H9 (cell line): ENCODE results near the gene LYZL2. TPM values are rescaled to one million over a fixed set of nuclear protein-coding genes. Genes with fewer than 3 reads are reported as not detected.

Experiments used
- DNase-seq: peaks from one replicate; pipeline ENCODE4 v3.0.0-alpha.2; 2017
- H2AFZ ChIP-seq: one replicate; pipeline ENCODE4 v1.6.1; 2013; ENCODE audit warnings: mild to moderate bottlenecking, low read length, control low read depth, moderate library complexity
- H2AK5ac ChIP-seq: 2 replicates; pipeline ENCODE4 v1.6.1; 2013; ENCODE audit warnings: low read length, control low read depth, mixed read lengths; ENCODE audit not compliant: insufficient read length
- H2BK120ac ChIP-seq: one replicate; pipeline ENCODE4 v1.6.1; 2013; ENCODE audit warnings: low read depth, mild to moderate bottlenecking, low read length, control low read depth, inconsistent platforms; ENCODE audit not compliant: poor library complexity, severe bottlenecking
- H2BK12ac ChIP-seq: 2 replicates; pipeline ENCODE4 v1.6.1; 2013; ENCODE audit warnings: low read length, control low read depth, mixed read lengths, low read depth; ENCODE audit not compliant: insufficient read length
- H2BK15ac ChIP-seq: 2 replicates; pipeline ENCODE4 v1.6.1; 2013; ENCODE audit warnings: low read depth, low read length, control low read depth
- H2BK20ac ChIP-seq: one replicate; pipeline ENCODE4 v1.6.1; 2013; ENCODE audit warnings: low read depth, mild to moderate bottlenecking, low read length, control low read depth, inconsistent platforms; ENCODE audit not compliant: poor library complexity, severe bottlenecking
- H2BK5ac ChIP-seq: 2 replicates; pipeline ENCODE4 v1.6.1; 2013; ENCODE audit warnings: low read length, control low read depth, mixed read lengths; ENCODE audit not compliant: insufficient read length
- H3K14ac ChIP-seq: 2 replicates; pipeline ENCODE4 v1.6.1; 2013; ENCODE audit warnings: low read length, control low read depth; ENCODE audit not compliant: insufficient read depth
- H3K18ac ChIP-seq: 2 replicates; pipeline ENCODE4 v1.6.1; 2013; ENCODE audit warnings: low read depth, mild to moderate bottlenecking, mixed read lengths, low read length, control low read depth; ENCODE audit not compliant: insufficient read length
- H3K23ac ChIP-seq: 2 replicates; pipeline ENCODE4 v1.6.1; 2013; ENCODE audit warnings: low read length, control low read depth, mixed read lengths, low read depth; ENCODE audit not compliant: insufficient read length
- H3K23me2 ChIP-seq: 2 replicates; pipeline ENCODE4 v1.6.1; 2013; ENCODE audit warnings: low read depth, mild to moderate bottlenecking, mixed read lengths, low read length, control low read depth; ENCODE audit not compliant: insufficient read length, poor library complexity, severe bottlenecking
- H3K27ac ChIP-seq: 2 replicates; pipeline ENCODE4 v1.5.1; 2013; ENCODE audit warnings: low read length, control low read depth, mixed read lengths, low read depth; ENCODE audit not compliant: insufficient read length
- H3K27me3 ChIP-seq: 2 replicates; pipeline ENCODE4 v1.6.1; 2013; ENCODE audit warnings: low read length, control low read depth, inconsistent platforms; ENCODE audit not compliant: insufficient read depth
- H3K4ac ChIP-seq: 2 replicates; pipeline ENCODE4 v1.6.1; 2013; ENCODE audit warnings: low read depth, mild to moderate bottlenecking, control low read depth, inconsistent platforms, low read length, moderate library complexity
- H3K4me1 ChIP-seq: 2 replicates; pipeline ENCODE4 v1.6.1; 2013; ENCODE audit warnings: low read length, control low read depth, inconsistent platforms; ENCODE audit not compliant: insufficient read depth
- H3K4me2 ChIP-seq: 2 replicates; pipeline ENCODE4 v1.6.1; 2013; ENCODE audit warnings: low read length, control low read depth, mixed read lengths; ENCODE audit not compliant: insufficient read length, insufficient read depth
- H3K56ac ChIP-seq: 2 replicates; pipeline ENCODE4 v1.6.1; 2013; ENCODE audit warnings: low read depth, mild to moderate bottlenecking, mixed read lengths, low read length, control low read depth; ENCODE audit not compliant: insufficient read length
- H3K79me1 ChIP-seq: 2 replicates; pipeline ENCODE4 v1.6.1; 2013; ENCODE audit warnings: low read depth, mild to moderate bottlenecking, moderate library complexity, low read length, control low read depth, inconsistent platforms; ENCODE audit not compliant: insufficient read depth, poor library complexity, severe bottlenecking
- H3K79me2 ChIP-seq: 2 replicates; pipeline ENCODE4 v1.6.1; 2013; ENCODE audit warnings: low read length, control low read depth, inconsistent platforms; ENCODE audit not compliant: insufficient read depth
- H3K9ac ChIP-seq: 2 replicates; pipeline ENCODE4 v1.6.1; 2013; ENCODE audit warnings: low read length, control low read depth, mixed read lengths; ENCODE audit not compliant: insufficient read length; ENCODE audit errors: extremely low read depth
- H3K9me3 ChIP-seq: one replicate; pipeline ENCODE4 v1.6.1; 2013; ENCODE audit warnings: low read depth, low read length, inconsistent platforms; ENCODE audit not compliant: control insufficient read depth
- H3T11ph ChIP-seq: one replicate; pipeline ENCODE4 v1.6.1; 2013; ENCODE audit warnings: mild to moderate bottlenecking, low read length, control low read depth, inconsistent platforms
- H4K20me1 ChIP-seq: one replicate; pipeline ENCODE4 v1.6.1; 2013; ENCODE audit not compliant: control insufficient read depth, insufficient read length, insufficient read depth
- H4K5ac ChIP-seq: 2 replicates; pipeline ENCODE4 v1.6.1; 2013; ENCODE audit warnings: low read depth, mild to moderate bottlenecking, mixed read lengths, low read length, control low read depth; ENCODE audit not compliant: insufficient read length
- H4K8ac ChIP-seq: replicated peaks from 2 replicates; pipeline ENCODE4 v1.6.1; 2013; ENCODE audit warnings: low read length, control low read depth, mixed read lengths, low read depth; ENCODE audit not compliant: insufficient read length
- H4K91ac ChIP-seq: 2 replicates; pipeline ENCODE4 v1.6.1; 2013; ENCODE audit warnings: low read depth, mild to moderate bottlenecking, moderate library complexity, mixed read lengths, low read length, control low read depth; ENCODE audit not compliant: insufficient read length
- H3K27ac Mint-ChIP-seq, 3 experiments: 2 replicates in 2 of 3; 3 replicates in 1 of 3; pipeline ENCODE4 v1.8.0; 2020 to 2021; ENCODE audit warnings: mixed read lengths in 3 of 3, mild to moderate bottlenecking in 1 of 3, moderate library complexity in 1 of 3
- H3K27me3 Mint-ChIP-seq: 2 replicates; pipeline ENCODE4 v1.8.0; 2021; ENCODE audit warnings: low read depth, mild to moderate bottlenecking, moderate library complexity, mixed read lengths
- H3K36me3 Mint-ChIP-seq, 3 experiments: 2 replicates in 2 of 3; 3 replicates in 1 of 3; pipeline ENCODE4 v1.8.0; 2020 to 2021; ENCODE audit warnings: low read depth in 3 of 3, mixed read lengths in 3 of 3; ENCODE audit not compliant: insufficient read depth in 1 of 3
- H3K4me1 Mint-ChIP-seq, 2 experiments: 2 replicates each; pipeline ENCODE4 v1.8.0; 2020; ENCODE audit warnings: mixed read lengths in 2 of 2
- H3K4me3 Mint-ChIP-seq, 2 experiments: 2 replicates in 1 of 2; 3 replicates in 1 of 2; pipeline ENCODE4 v1.8.0; 2020 to 2021; ENCODE audit warnings: mild to moderate bottlenecking in 2 of 2, mixed read lengths in 2 of 2, moderate library complexity in 1 of 2
- H3K9me3 Mint-ChIP-seq, 2 experiments: 2 replicates in 1 of 2; 3 replicates in 1 of 2; pipeline ENCODE4 v1.8.0; 2020; ENCODE audit warnings: mild to moderate bottlenecking in 2 of 2, mixed read lengths in 2 of 2, moderate library complexity in 1 of 2
- WGBS: extraction: QIAGEN DNeasy Blood & Tissue Kit; methylation state at CpG from one replicate; pipeline ENCODE4 v1.1.7; 2013; ENCODE audit warnings: missing lambda C conversion rate, low lambda C conversion rate, mixed read lengths; ENCODE audit not compliant: insufficient read length; ENCODE audit errors: extremely low coverage; 5-methylcytosine and 5-hydroxymethylcytosine counted together
- total RNA-seq: library from RNA; stranded (reverse); gene quantifications from 2 replicates; pipeline ENCODE4 v1.2.1, GENCODE V29; 2021
- TF ChIP-seq, protein P1 (sequence below): fragments of 200-600 bp; sonication (generic); conservative IDR thresholded peaks from 3 replicates; pipeline ENCODE4 v1.8.0; 2021; ENCODE audit warnings: antibody characterized with exemption, mild to moderate bottlenecking

The LYZL2 gene
- total RNA-seq, 1 experiment from 2014 or later = not detected

DNA sequence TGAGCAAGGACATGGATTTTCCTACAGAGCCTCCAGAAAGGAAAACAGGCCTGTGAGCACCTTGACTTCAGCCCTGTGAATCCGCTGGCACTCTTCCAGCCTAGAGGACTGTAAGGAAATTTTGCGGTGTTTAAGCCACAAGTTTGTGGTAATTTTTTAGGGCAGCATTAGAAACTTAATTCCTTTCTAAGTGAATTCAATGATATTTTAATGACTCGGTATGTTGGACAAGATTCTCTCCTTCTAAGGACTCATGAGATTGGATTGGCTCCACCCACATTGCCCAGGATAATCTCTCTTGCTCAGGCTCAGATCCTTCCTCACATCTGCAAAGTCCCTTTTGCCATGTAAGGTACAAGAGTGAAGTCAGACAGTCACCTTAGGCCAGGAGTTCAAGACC is 4.5 kb downstream of the LYZL2 start:
- H4K5ac ChIP-seq = no peak overlapping the region
- no peak for DNase-seq
- no peak overlapping the region for H3K4ac ChIP-seq
- H3K9me3 ChIP-seq = no peaks in the 10 kb centered on the region
- H3K27ac Mint-ChIP-seq = no peak overlapping the region; a peak in 1 of 7 replicates
- no peaks in the 10 kb centered on the region for H4K20me1 ChIP-seq
- peaks cover 7% of the 10 kb centered on the region for H3K27me3 Mint-ChIP-seq
- no peaks in the 10 kb centered on the region for H3K4me1 Mint-ChIP-seq
- no peaks in the 10 kb centered on the region for H3K4me1 ChIP-seq
- no peak overlapping the region for H3K27ac ChIP-seq
- H2BK12ac ChIP-seq = no peak overlapping the region
- H3K79me2 ChIP-seq = no peaks in the 10 kb centered on the region
- no peak overlapping the region for H3K4me3 Mint-ChIP-seq
- H3K27me3 ChIP-seq = no peaks in the 10 kb centered on the region
- no peak overlapping the region for H3K14ac ChIP-seq
- no peak overlapping the region for H3K9ac ChIP-seq
- no peaks in the 10 kb centered on the region for H3K79me1 ChIP-seq
- TF ChIP-seq, protein P1, sequence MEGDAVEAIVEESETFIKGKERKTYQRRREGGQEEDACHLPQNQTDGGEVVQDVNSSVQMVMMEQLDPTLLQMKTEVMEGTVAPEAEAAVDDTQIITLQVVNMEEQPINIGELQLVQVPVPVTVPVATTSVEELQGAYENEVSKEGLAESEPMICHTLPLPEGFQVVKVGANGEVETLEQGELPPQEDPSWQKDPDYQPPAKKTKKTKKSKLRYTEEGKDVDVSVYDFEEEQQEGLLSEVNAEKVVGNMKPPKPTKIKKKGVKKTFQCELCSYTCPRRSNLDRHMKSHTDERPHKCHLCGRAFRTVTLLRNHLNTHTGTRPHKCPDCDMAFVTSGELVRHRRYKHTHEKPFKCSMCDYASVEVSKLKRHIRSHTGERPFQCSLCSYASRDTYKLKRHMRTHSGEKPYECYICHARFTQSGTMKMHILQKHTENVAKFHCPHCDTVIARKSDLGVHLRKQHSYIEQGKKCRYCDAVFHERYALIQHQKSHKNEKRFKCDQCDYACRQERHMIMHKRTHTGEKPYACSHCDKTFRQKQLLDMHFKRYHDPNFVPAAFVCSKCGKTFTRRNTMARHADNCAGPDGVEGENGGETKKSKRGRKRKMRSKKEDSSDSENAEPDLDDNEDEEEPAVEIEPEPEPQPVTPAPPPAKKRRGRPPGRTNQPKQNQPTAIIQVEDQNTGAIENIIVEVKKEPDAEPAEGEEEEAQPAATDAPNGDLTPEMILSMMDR = no peak
- H2BK15ac ChIP-seq = no peak overlapping the region
- H3T11ph ChIP-seq = no peak overlapping the region
- no peak overlapping the region for H2BK20ac ChIP-seq
- no peak overlapping the region for H3K23ac ChIP-seq
- no peak overlapping the region for H2BK5ac ChIP-seq
- no CpG with 5 or more reads among the region's 3 CpGs for WGBS
- H3K23me2 ChIP-seq = no peaks in the 10 kb centered on the region
- no peaks in the 10 kb centered on the region for H3K36me3 Mint-ChIP-seq
- no peak overlapping the region for H2AFZ ChIP-seq
- H2AK5ac ChIP-seq = no peak overlapping the region
- no peak overlapping the region for H4K8ac ChIP-seq
- no peak overlapping the region for H2BK120ac ChIP-seq
- no peak overlapping the region for H3K18ac ChIP-seq
- no peak overlapping the region for H3K56ac ChIP-seq
- no peak overlapping the region for H3K4me2 ChIP-seq
- no peak overlapping the region for H4K91ac ChIP-seq
- H3K9me3 Mint-ChIP-seq = no peaks in the 10 kb centered on the region; a peak in 1 of 5 replicates
